HEK293 (cell line): ENCODE results near the gene NCOA6.
"Not testable (repeated sequence)": the region's sequence is repeated elsewhere in the genome, so short reads cannot be mapped to it uniquely, and the experiment has no call there.

Experiments used
- CTCF ChIA-PET: fragments of 350-600 bp; formaldehyde crosslinking; extraction: SDS; loops from one replicate; lab custom pipeline; 2021; ENCODE audit warnings: antibody characterized with exemption; lab: Yijun Ruan, JAX
- POLR2A ChIA-PET: fragments of 300-600 bp; formaldehyde crosslinking; extraction: SDS; loops from one replicate; lab custom pipeline; 2020; ENCODE audit warnings: antibody characterized with exemption, inconsistent platforms; lab: Yijun Ruan, JAX
- H3K27ac ChIP-seq: fragments of 200-500 bp; sonication (Bioruptor generic); 2 replicates; pipeline ENCODE4 v1.5.1; 2014; ENCODE audit warnings: low read depth, low read length, control low read depth, inconsistent platforms; ENCODE audit errors: extremely low read depth
- H3K36me3 ChIP-seq, 2 experiments: fragments of 200-500 bp in 1 of 2; sonication (Bioruptor generic) in 1 of 2; 1 replicate in 1 of 2; 2 replicates in 1 of 2; pipeline ENCODE4 v1.5.1; 2014 to 2017; ENCODE audit warnings: inconsistent platforms in 2 of 2, low read length in 2 of 2; ENCODE audit not compliant: control insufficient read depth in 2 of 2, insufficient read depth in 1 of 2
- H3K4me1 ChIP-seq: fragments of 200-500 bp; sonication (Bioruptor generic); 2 replicates; pipeline ENCODE4 v1.5.1; 2014; ENCODE audit warnings: mild to moderate bottlenecking, low read length, inconsistent platforms; ENCODE audit not compliant: control insufficient read depth, insufficient read depth
- H3K4me3 ChIP-seq: 2 replicates; pipeline ENCODE4 v1.5.1; 2011; ENCODE audit warnings: low read depth, mild to moderate bottlenecking, control low read depth, low read length, moderate library complexity
- H3K9me3 ChIP-seq: fragments of 200-500 bp; sonication (Bioruptor generic); 2 replicates; pipeline ENCODE4 v1.5.1; 2014; ENCODE audit warnings: low read depth, low read length, inconsistent platforms; ENCODE audit not compliant: control insufficient read depth, insufficient read depth
- ELK4 ChIP-seq: IDR thresholded peaks from 2 replicates; pipeline ENCODE4 v1.6.1; 2011; ENCODE audit warnings: mild to moderate bottlenecking, low read depth, low read length, borderline replicate concordance
- GLIS2 ChIP-seq: fragments of 450-650 bp; formaldehyde crosslinking; IDR thresholded peaks from 2 replicates; pipeline ENCODE4 v1.5.1; 2016; ENCODE audit warnings: missing biosample characterization, missing genetic modification characterization
- HOXD13 ChIP-seq: sonication (generic); formaldehyde crosslinking; IDR thresholded peaks from 2 replicates; pipeline ENCODE4 v1.8.0; 2022; ENCODE audit warnings: missing genetic modification reagents, borderline replicate concordance
- INSM2 ChIP-seq: fragments of 450-650 bp; formaldehyde crosslinking; IDR thresholded peaks from 2 replicates; pipeline ENCODE4 v1.5.1; 2016; ENCODE audit warnings: missing biosample characterization, missing genetic modification characterization
- OSR2 ChIP-seq: fragments of 450-650 bp; formaldehyde crosslinking; IDR thresholded peaks from 2 replicates; pipeline ENCODE4 v1.5.1; 2016; ENCODE audit warnings: missing biosample characterization, missing genetic modification characterization
- SP7 ChIP-seq: fragments of 450-650 bp; formaldehyde crosslinking; IDR thresholded peaks from 2 replicates; pipeline ENCODE4 v1.5.1; 2016; ENCODE audit warnings: missing biosample characterization, missing genetic modification characterization
- ZBTB17 ChIP-seq: fragments of 450-650 bp; formaldehyde crosslinking; IDR thresholded peaks from 2 replicates; pipeline ENCODE4 v1.5.1; 2016; ENCODE audit warnings: missing biosample characterization, missing genetic modification characterization
- ZNF174 ChIP-seq: fragments of 450-650 bp; formaldehyde crosslinking; IDR thresholded peaks from 2 replicates; pipeline ENCODE4 v1.5.0; 2017; ENCODE audit warnings: missing biosample characterization, mild to moderate bottlenecking, missing genetic modification characterization
- ZNF24 ChIP-seq: fragments of 450-650 bp; formaldehyde crosslinking; IDR thresholded peaks from 2 replicates; pipeline ENCODE4 v1.5.1; 2016; ENCODE audit warnings: missing biosample characterization, missing genetic modification characterization
- ZNF302 ChIP-seq: fragments of 450-650 bp; formaldehyde crosslinking; IDR thresholded peaks from 2 replicates; pipeline ENCODE4 v1.5.1; 2016; ENCODE audit warnings: missing biosample characterization, missing genetic modification characterization, low read depth
- ZNF335 ChIP-seq: fragments of 450-650 bp; formaldehyde crosslinking; conservative IDR thresholded peaks from 2 replicates; pipeline ENCODE4 v1.5.1; 2016; ENCODE audit warnings: missing biosample characterization, missing genetic modification characterization
- ZNF391 ChIP-seq: fragments of 450-650 bp; formaldehyde crosslinking; IDR thresholded peaks from 2 replicates; pipeline ENCODE4 v1.5.1; 2016; ENCODE audit warnings: low read depth, missing biosample characterization, missing genetic modification characterization, borderline replicate concordance
- ZNF394 ChIP-seq: fragments of 450-650 bp; formaldehyde crosslinking; IDR thresholded peaks from 2 replicates; pipeline ENCODE4 v1.5.1; 2016; ENCODE audit warnings: missing biosample characterization, missing genetic modification characterization, mild to moderate bottlenecking, moderate library complexity, borderline replicate concordance
- ZNF398 ChIP-seq: fragments of 450-650 bp; formaldehyde crosslinking; IDR thresholded peaks from 2 replicates; pipeline ENCODE4 v1.5.1; 2017; ENCODE audit warnings: missing biosample characterization, missing genetic modification characterization
- ZNF513 ChIP-seq: fragments of 450-650 bp; IDR thresholded peaks from 2 replicates; pipeline ENCODE4 v1.5.1; 2018; ENCODE audit warnings: missing biosample characterization, missing genetic modification characterization
- ZNF639 ChIP-seq: fragments of 450-650 bp; formaldehyde crosslinking; IDR thresholded peaks from 2 replicates; pipeline ENCODE4 v1.5.1; 2016; ENCODE audit warnings: missing biosample characterization, missing genetic modification characterization
- ZNF660 ChIP-seq: fragments of 450-650 bp; IDR thresholded peaks from 2 replicates; pipeline ENCODE4 v1.5.1; 2018; ENCODE audit warnings: missing biosample characterization, mild to moderate bottlenecking, missing genetic modification characterization
- ZNF677 ChIP-seq: fragments of 450-650 bp; IDR thresholded peaks from 2 replicates; pipeline ENCODE4 v1.5.0; 2018; ENCODE audit warnings: missing biosample characterization, mild to moderate bottlenecking, missing genetic modification characterization, moderate library complexity
- ZNF692 ChIP-seq: fragments of 450-650 bp; formaldehyde crosslinking; IDR thresholded peaks from 2 replicates; pipeline ENCODE4 v1.5.1; 2016; ENCODE audit warnings: missing biosample characterization, missing genetic modification characterization
- ZNF768 ChIP-seq: fragments of 450-650 bp; formaldehyde crosslinking; IDR thresholded peaks from 2 replicates; pipeline ENCODE4 v1.5.1; 2018; ENCODE audit warnings: missing biosample characterization, mild to moderate bottlenecking, missing genetic modification characterization

NCOA6 gene

GRCh38 chr20:34715384-34715783 is 110.1 kb downstream of the NCOA6 start (continued):
- TF ChIP-seq ZNF391 (tag by site-specific recombination) = no peak
- TF ChIP-seq ZNF768 = no peak

- peaks cover 0 to 55% of the 10 kb centered on the region in 2 experiments for H3K36me3 ChIP-seq
Measured at GRCh38 chr20:34713944-34714515, 111.4 kb downstream of the NCOA6 start.

GRCh38 chr20:34713194-34713943 is 112.1 kb downstream of the NCOA6 start:
- ChIA-PET CTCF (interaction anchor here (0.7 to 1.4 kb wide), 5 partner anchors 10 to 1442 kb away, joined by 3 to 6 read pairs (median 3); no protein-coding TSS in a partner anchor), POLR2A (interaction anchor here (0.7 to 1.6 kb wide), 3 partner anchors 18 to 350 kb away, joined by 3 to 5 read pairs (median 3); partner anchors contain the start of genes ITCH and PIGU)
- peaks cover 5% of the 10 kb centered on the region; the same call in 1 of the 2 replicates for H3K4me1 ChIP-seq
- H3K4me3 ChIP-seq = no peak overlapping the region
- H3K36me3 ChIP-seq = peaks cover 0 to 55% of the 10 kb centered on the region in 2 experiments
- no peak overlapping the region for H3K27ac ChIP-seq
- no peaks in the 10 kb centered on the region for H3K9me3 ChIP-seq
- TF ChIP-seq ZNF677 = no peak
- TF ChIP-seq HOXD13 (CRISPR knock-in tag) = no peak
- no peak for TF ChIP-seq ELK4
- TF ChIP-seq ZNF174 (tag by site-specific recombination) = no peak
- 0 out of 2 replicates have a peak, but pooled peaks have one; percentile 52 for TF ChIP-seq ZNF394 (tag by site-specific recombination)
- TF ChIP-seq ZNF24 (tag by site-specific recombination) = peak; percentile 77; the same call in 1 of the 2 replicates
- peak; percentile 51; the same call in 1 of the 2 replicates for TF ChIP-seq ZNF692 (tag by site-specific recombination)
- no peak for TF ChIP-seq INSM2 (tag by site-specific recombination)
- TF ChIP-seq SP7 (tag by site-specific recombination) = peak; percentile 82
- TF ChIP-seq GLIS2 (tag by site-specific recombination) = no peak
- peak; percentile 67; the same call in 1 of the 2 replicates for TF ChIP-seq ZNF639 (tag by site-specific recombination)
- peak; percentile 94 for TF ChIP-seq OSR2
- peak; percentile 56 for TF ChIP-seq ZNF513 (tag by site-specific recombination)
- peak; percentile 81 for TF ChIP-seq ZBTB17 (tag by site-specific recombination)
- no peak for TF ChIP-seq ZNF302
- TF ChIP-seq ZNF335 (tag by site-specific recombination) = peak; percentile 24; the same call in 1 of the 2 replicates
- TF ChIP-seq ZNF660 (tag by site-specific recombination) = 0 out of 2 replicates have a peak, but pooled peaks have one; percentile 50
- peak; percentile 46; the same call in 1 of the 2 replicates for TF ChIP-seq ZNF398 (tag by site-specific recombination)

More at GRCh38 chr20:34713944-34714515, 111.4 kb downstream of the NCOA6 start:
- H3K4me1 ChIP-seq, H3K4me3 ChIP-seq, H3K9me3 ChIP-seq, H3K27ac ChIP-seq: not testable (repeated sequence)
- ChIA-PET CTCF (interaction anchor here (0.7 to 1.4 kb wide), 5 partner anchors 41 to 1441 kb away, joined by 3 to 6 read pairs (median 3); no protein-coding TSS in a partner anchor), POLR2A (interaction anchor here (0.7 to 1.6 kb wide), 3 partner anchors 19 to 351 kb away, joined by 3 to 5 read pairs (median 3); partner anchors contain the start of genes ITCH and PIGU)
